ACC112 (cell line): ENCODE results near the gene NR5A2.

ENCODE experiments used
- H2AFZ ChIP-seq: fragments of 200-600 bp; sonication (generic); one replicate; pipeline ENCODE4 v1.6.0; 2017; ENCODE audit warnings: antibody characterized with exemption, low read length; ENCODE audit not compliant: unreplicated experiment
- H3K27ac ChIP-seq: fragments of 200-600 bp; sonication (generic); 2 replicates; pipeline ENCODE4 v1.5.1; 2014; ENCODE audit warnings: low read depth, mild to moderate bottlenecking, antibody characterized with exemption, low read length, moderate library complexity
- H3K27me3 ChIP-seq: fragments of 200-600 bp; sonication (generic); 2 replicates; pipeline ENCODE4 v1.6.1; 2014; ENCODE audit warnings: mild to moderate bottlenecking, antibody characterized with exemption, low read length, moderate library complexity, mixed read lengths; ENCODE audit not compliant: insufficient read depth
- H3K36me3 ChIP-seq: fragments of 200-600 bp; sonication (generic); 2 replicates; pipeline ENCODE4 v1.6.1; 2016; ENCODE audit warnings: mild to moderate bottlenecking, antibody characterized with exemption, low read length, moderate library complexity, mixed read lengths; ENCODE audit not compliant: insufficient read depth
- H3K4me1 ChIP-seq: fragments of 200-600 bp; sonication (generic); one replicate; pipeline ENCODE4 v1.6.1; 2016; ENCODE audit warnings: low read length, mixed read lengths; ENCODE audit not compliant: insufficient read depth, unreplicated experiment, control insufficient read depth
- H3K4me3 ChIP-seq: fragments of 200-600 bp; sonication (generic); 2 replicates; pipeline ENCODE4 v1.5.1; 2014; ENCODE audit warnings: mild to moderate bottlenecking, low read depth, low read length
- H3K79me2 ChIP-seq: fragments of 200-600 bp; sonication (generic); one replicate; pipeline ENCODE4 v1.6.0; 2016; ENCODE audit warnings: low read length; ENCODE audit not compliant: control insufficient read depth, unreplicated experiment, insufficient read depth

Gene NR5A2

GRCh38 chr1:200223613-200224012, 196.1 kb downstream of the NR5A2 start:
- H3K27me3 ChIP-seq = no peaks in the 10 kb centered on the region
- H3K4me1 ChIP-seq = no peaks in the 10 kb centered on the region
- H2AFZ ChIP-seq = no peak overlapping the region
- no peaks in the 10 kb centered on the region for H3K36me3 ChIP-seq
- H3K4me3 ChIP-seq = no peak overlapping the region
- no peaks in the 10 kb centered on the region for H3K79me2 ChIP-seq
- H3K27ac ChIP-seq = no peak overlapping the region

- Histone ChIP-seq H3K36me3 (no peaks in the 10 kb centered on the region), H2AFZ (no peak overlapping the region), H3K4me1 (no peaks in the 10 kb centered on the region), H3K79me2 (no peaks in the 10 kb centered on the region), H3K4me3 (no peak overlapping the region), H3K27me3 (no peaks in the 10 kb centered on the region), H3K27ac (no peak overlapping the region)
Measured at GRCh38 chr1:200224315-200224714, 196.8 kb downstream of the NR5A2 start.

GRCh38 chr1:200226268-200226968, 198.9 kb downstream of the NR5A2 start:
- Histone ChIP-seq H3K36me3 (no peaks in the 10 kb centered on the region), H2AFZ (no peak overlapping the region), H3K79me2 (no peaks in the 10 kb centered on the region), H3K27ac (no peak overlapping the region), H3K27me3 (no peaks in the 10 kb centered on the region), H3K4me3 (no peak overlapping the region), H3K4me1 (no peaks in the 10 kb centered on the region)

GRCh38 chr1:200226969-200227303, 199.4 kb downstream of the NR5A2 start:
- no peaks in the 10 kb centered on the region for H3K36me3 ChIP-seq
- H3K27me3 ChIP-seq = no peaks in the 10 kb centered on the region
- H3K27ac ChIP-seq = no peak overlapping the region
- H2AFZ ChIP-seq = no peak overlapping the region
- no peaks in the 10 kb centered on the region for H3K79me2 ChIP-seq
- H3K4me1 ChIP-seq = peaks cover 2% of the 10 kb centered on the region
- no peak overlapping the region for H3K4me3 ChIP-seq
